Mesenteric fat pad (tissue), 1 donor: Measurements from ENCODE around the gene JAK2. TPM values are rescaled to one million over a fixed set of nuclear protein-coding genes. Genes with fewer than 3 reads are reported as not detected.
"Not testable (repeated sequence)": the region's sequence is repeated elsewhere in the genome, so short reads cannot be mapped to it uniquely, and the experiment has no call there.

ENCODE experiments used
- DNase-seq: peaks from one replicate; pipeline ENCODE4 v3.0.0-alpha.2; 2020; ENCODE audit warnings: low spot score
- long read RNA-seq: library from polyadenylated mRNA; unstranded; transcript quantifications from one replicate; pipeline ENCODE4 v2.0.0, GENCODE V29; 2020
- total RNA-seq: library from RNA; stranded (reverse); fragmentation: NEBNext Ultra II Directional; extraction: Animal tissue kit (Norgen Biotek cat#: 25700); gene quantifications from one replicate; pipeline ENCODE4 v1.2.1, GENCODE V29; 2021
- donor health status: DM: yes; HTN: yes; CAD: no.

The JAK2 gene
- 25.1 TPM for total RNA-seq
- long read RNA-seq, partial matches to known transcripts: 10 of 18 reads
- long read RNA-seq, other reads (novel, unspliced or antisense): 8 of 18 reads

DNA sequence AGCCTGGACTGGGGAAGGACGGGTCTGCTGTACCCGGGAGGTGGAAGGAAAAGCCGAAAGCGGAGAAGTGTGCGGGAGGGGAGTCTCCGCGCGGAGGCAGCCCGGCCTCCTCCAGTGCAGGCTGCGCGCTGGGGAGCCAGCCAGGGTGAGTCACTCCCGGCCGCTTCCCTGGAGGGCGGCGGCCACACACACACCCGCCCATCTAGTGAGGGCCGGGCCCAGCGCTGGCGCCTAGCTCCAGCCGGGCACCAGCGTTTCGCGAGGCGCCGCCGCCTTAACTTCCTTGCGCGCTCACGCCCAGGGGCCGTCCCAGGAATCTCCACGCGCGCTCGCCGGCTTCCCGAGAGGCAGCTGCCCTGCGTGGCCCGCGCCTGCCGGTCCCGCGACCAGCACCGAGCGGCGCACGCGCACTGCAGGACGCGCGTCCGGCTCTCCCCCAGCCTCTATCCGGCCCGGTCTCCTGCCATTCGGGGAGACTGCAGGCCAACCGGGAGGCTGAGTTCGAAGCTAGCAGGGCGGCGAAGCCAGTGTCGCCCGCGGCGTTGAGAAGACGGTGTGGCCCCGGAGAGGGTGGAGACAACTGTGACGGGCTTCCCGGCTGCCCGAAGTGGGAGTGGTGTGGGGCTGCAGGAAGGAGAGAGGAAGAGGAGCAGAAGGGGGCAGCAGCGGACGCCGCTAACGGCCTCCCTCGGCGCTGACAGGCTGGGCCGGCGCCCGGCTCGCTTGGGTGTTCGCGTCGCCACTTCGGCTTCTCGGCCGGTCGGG lies at the start of gene JAK2:
Gene JAK2, plus strand, starts transcription at position 652 of the 765 bp plus-strand sequence. CDS start 36,716 bp downstream, outside the sequence.
- peak; percentile 98 for DNase-seq

DNA sequence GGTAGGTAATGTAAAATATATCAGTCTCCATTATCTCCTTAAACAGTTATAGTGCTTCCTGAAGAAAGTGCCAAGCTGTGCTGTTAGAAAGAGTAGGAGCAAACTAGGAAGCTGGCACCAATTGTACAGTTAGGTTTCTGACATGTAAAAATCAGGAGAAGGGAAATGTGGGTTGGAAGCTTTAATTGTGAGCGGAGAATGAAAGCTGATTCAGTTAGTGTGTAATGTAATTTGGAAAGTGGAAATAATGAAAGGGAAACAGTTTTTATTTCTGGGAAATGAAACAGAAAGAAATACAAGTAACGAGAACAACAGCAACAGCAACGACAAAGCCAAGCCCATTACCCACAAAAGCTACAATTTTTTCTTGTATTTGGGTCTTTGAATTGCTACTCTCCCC lies 48.8 kb upstream of the JAK2 start:
- no peak for DNase-seq

DNA sequence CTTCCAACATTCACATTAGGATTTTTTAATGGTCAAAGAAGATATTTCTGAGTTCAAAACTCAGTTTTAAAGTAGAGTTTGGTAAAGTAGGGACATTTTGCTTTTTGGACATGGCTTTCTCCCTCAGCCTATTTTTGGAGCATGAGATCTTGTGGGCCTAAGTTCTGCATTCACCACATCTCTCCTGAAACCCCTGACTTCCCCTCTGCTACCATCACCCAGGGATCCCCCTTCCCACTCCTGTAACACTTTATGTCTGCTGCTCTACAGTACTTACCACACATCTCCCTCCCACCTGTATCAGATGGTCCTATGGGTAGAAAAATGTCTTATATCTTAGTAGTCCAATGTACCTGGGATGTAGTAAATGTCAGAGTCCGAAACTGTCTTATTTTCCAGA lies 48.2 kb upstream of the JAK2 start:
- no peak for DNase-seq

DNA sequence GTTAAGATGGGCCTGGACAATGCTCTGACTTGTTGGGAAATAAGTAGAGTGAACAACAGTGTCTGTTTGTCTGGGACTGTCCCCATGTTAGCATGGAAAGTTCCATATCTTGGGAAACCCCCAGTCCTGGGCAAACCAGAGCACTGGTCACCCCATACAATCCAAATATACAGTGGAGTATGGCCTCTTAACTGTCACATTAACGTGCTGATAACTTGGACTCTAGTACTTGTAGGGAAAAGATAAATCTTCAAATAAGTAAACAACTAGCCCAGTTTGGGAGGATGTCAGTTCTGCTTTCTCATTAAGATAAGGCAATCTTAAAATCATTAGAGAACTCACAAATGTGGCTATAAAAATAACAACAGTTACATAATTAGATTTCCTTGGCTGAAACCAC lies 47.6 kb upstream of the JAK2 start:
- DNase-seq: no peak

DNA sequence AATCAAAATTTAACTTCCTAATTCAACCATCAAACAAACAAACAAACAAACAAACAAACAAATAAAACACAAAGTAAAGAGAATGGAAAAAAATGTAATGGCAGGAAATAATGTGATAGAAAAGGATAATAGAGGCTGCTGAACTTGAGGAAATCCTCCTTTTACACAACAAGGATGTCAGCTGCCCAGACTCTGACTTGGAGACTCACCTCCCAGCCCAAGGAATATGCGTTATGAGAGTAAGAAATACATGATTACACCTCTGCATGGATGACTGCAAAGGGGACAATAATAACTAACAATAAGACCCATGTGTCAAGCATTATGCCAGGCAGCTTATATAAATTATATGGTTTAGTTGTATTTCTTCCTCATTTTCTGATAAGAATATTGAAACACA lies 46.6 kb upstream of the JAK2 start:
- DNase-seq: no peak

DNA sequence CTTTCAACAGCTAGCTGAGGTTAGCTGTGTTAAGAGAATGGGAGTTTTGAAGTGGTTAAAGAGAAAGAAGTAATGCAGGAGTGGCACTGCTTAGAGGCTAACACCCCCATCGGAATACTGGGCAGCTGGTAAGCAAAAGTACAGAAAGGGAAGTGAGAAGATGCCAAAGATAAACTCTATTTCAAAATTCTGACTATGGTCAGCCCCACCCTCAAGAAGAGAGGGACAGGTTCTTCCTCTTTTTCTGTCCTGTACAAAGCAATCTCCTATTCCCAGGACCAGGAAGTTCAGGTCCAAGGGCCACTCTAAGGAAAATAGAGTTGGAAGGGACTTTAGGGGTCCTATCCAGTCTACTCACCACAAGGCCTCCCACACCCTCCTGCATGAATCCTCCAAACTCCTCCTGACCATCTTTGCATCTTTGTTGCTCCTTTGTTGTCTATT lies 45.9 kb upstream of the JAK2 start:
- DNase-seq: no peak

DNA sequence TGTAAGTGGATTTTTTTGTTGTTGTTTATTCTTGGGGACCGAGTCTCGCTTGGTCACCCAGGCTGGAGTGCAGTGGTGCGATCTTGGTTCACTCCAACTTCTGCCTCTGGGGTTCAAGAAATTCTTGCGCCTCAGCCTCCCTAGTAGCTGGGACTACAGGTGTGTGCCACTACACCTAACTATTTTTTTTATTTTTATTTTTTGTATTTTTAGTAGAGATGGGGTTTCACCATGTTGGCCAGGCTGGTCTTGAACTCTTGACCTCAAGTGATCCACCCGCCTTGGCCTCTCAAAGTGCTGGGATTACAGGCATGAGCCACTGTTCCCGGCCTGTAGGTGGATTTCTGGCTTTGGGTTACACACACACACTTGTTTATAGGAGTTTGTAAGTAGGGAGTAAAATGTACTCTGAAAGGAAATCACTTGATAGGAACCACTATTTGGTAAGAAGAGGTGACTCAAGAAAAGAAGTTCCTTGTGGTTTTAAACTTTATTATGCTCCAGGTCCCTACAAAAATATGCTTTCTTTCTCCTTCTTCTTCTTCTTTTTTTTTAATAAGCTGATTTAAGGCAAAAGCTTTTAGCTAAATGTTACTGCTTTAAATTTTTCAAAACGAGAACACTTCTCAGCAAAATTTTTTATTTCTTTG lies 42.9 kb upstream of the JAK2 start:
- not testable (repeated sequence) for DNase-seq

DNA sequence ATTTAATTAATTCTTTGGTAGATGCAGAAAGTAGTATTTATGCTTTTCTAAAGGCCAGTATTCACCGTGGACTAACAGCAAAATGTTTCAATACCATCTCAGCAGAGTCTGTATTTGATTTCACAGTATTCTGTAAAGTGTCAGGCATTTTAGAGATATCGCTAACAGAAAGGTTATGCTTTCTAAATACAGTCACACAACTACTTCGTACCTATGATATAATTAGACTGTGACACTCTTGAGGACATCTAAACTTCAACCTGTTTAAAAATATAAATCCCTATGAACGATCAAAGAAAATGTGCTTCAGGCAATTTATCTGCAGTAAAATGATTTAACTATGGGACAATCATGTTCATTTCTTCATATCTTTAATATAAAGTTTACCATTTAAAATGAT lies 41.7 kb upstream of the JAK2 start:
- DNase-seq: no peak

DNA sequence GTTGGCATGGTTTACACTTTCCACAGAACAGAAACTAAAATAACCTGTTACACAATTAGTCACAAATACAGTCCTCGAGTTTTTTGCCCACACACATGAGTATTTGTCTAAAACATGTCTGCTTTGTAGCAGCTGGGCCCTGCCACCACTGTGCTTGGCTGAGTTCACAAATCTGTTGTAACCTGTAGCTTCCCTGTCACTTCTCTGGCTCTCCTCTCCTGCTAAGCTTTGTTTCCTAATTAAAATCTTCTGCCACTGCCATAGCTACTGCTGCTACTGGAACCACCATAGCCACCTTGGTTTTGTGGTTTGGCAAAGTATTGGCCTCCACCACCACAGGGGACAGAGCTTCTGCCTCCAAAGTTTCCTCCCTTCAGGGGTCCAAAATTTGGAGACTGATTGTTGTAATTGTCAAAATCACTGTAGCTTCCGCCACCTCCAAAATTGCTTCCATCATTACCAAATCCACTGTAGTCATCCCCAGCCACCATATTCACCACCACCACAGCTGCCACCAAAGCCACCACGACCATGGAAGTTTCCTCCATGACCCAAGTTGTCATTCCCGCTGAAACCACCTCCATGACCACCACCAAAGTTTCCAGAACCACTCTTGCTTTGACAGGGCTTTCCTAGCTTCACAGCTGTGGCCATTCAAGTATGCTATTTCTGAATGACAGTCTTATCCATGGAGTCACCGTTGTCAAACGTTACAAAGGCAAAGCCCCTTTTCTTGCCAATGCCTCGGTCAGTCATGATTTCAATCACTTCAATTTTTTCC lies 40.5 kb upstream of the JAK2 start:
- DNase-seq: not testable (repeated sequence)

DNA sequence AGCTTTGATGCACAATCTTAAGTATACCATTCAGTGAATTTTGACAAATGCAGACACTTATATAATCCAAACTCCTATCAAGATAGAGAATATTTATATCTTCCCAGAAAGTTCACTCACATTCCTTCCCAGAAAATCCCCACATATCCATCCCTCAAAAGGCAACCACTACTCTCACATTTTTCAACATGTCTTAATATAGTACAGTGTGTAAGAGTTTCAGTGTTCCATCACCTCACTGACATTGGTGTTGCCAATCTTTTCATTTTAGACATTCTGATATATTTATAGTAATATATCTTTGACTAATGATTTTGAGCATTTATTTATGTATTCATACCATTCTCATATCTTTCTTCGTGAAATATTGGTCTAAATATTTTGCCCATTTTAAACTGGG lies 38.1 kb upstream of the JAK2 start:
- no peak for DNase-seq

DNA sequence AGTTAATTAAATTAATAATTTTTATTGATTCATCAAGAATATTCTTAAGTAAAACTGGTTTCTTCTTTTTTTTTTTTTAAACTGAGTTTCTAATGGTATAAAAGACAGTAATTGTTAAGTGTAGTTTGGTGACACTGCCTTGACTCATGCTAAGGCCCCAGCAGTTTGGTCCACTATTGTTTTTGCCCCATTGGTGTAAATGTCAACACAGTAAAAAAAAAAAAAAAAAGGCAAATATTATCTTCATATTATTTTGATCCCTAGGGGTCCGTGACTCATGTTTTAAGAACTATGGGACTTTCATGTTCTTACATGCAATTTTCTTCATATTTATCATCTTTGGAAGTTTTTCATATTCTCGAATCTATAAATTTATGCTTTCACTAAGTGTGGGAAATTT lies 29.2 kb upstream of the JAK2 start:
- DNase-seq: no peak

DNA sequence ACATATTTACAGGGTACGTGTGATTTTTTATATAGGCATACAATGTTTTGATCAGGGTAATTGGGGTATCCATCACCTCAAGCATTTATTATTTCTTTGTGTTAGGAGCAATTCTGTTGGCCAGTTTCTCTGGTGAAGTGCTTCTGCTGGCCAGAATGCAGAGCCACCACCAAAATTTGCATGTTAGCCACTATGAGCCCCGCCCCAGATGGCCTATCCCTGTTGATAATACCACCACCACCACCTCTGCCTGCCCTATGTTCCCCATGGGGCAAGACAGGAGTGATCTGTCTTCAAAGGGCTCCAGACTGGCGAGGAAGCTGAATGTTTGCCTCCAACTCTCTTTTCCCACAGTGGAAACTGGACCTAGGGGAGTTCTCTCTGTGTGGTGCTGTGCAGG lies 26.0 kb upstream of the JAK2 start:
- DNase-seq: no peak

DNA sequence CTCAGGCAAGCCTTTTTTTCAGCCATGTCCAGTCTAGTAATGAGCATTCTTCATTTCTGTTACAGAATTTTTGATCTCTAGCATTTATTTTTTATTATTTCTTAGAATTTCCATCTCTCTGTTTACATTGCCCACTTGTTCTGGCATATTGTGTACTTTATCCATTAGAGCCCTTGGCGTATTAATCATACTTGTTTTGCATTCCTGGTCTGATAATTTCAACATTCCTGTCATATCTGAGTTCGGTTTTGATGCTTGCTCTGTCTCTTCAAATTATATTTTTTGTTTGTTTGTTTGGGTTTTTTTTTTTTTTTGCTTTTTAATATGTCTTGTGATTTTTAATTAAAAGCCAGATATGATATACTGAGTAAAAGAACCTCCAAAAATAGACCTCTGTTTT lies 23.0 kb upstream of the JAK2 start:
- DNase-seq: no peak

DNA sequence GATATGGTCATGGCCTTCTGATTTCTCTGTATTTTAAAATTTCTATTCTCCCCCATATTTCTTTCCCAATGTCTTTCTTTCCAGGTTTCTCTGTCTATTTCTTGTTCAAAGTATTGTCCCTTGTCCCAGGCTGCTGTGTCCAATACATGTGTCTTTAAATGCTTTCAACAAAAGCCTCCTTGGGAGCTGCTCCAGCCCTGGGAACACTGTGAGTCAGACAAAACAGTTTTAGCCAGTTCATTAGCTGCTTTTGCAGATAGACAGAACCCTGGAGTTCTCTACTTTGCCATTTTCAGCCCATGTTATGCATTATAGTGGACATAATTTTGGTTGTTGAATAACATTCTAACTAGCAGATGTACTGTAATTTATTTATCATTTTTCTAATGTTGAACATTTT lies 20.5 kb upstream of the JAK2 start:
- DNase-seq: no peak

DNA sequence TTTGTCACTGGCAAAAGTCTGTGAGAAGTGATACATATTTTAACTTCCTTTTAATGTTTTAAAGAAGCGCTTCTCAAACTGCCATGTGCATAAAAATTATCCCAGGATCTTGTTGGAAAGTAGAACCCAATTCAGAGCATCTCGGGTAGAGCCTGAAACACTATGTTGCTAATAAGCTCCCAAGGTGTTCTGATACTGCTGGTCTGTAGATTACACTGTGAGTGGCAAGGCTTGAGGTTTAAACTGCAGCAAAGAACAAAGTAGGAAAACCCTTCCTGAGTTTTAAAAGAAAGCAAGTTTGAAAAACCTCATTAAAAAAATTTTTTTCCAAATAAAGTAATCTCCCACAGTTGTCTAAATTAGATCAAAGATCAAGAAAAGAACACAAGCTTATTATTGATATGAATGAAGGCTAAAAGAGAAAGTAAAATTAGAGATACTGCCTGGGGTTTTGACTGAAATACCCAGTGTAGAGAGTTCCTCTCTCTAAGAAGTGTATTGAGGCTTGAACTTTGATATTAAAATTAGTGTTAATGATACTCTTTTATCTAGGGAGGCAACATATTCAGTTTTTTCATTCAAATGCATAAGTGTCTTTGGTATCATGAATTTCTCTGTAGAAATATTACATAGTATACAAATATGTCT lies 19.8 kb upstream of the JAK2 start:
- DNase-seq: no peak

DNA sequence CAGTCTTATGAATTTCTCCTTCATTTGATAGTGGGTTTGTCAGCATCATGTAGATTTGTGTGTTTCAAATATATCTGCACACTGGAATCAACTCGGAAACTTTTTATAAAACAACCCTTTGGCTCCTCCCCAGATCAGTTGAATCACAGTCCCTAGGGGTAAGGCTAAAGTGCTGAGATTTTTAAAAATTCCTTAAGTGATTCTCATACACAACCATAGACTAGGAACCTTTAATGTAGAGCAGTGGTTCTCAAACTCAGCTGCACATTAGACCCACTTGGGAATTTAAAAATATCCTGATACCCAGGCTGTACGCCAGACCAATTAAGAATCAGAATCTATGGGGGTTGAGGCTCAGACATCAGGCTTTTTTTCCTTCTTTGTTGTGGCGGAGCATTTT lies 17.5 kb upstream of the JAK2 start:
- DNase-seq: no peak

DNA sequence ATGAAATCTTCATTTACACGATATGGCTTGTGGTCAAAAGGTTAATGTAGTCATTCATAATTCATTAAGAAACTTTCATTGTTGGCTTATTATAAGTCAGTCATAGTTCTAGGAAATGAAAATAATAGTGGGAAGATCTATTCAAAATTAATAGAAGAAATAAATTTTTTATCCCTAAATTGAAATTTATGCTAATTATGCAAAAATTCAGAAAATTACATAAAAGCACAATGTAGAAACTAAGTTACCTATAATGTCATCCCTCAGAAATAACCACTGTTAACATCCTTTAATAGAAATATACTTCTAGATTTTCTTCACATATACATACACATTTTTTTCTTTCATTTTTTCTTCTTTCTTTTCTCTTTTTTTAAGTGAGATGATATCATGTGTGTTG lies 15.9 kb upstream of the JAK2 start:
- DNase-seq: no peak

DNA sequence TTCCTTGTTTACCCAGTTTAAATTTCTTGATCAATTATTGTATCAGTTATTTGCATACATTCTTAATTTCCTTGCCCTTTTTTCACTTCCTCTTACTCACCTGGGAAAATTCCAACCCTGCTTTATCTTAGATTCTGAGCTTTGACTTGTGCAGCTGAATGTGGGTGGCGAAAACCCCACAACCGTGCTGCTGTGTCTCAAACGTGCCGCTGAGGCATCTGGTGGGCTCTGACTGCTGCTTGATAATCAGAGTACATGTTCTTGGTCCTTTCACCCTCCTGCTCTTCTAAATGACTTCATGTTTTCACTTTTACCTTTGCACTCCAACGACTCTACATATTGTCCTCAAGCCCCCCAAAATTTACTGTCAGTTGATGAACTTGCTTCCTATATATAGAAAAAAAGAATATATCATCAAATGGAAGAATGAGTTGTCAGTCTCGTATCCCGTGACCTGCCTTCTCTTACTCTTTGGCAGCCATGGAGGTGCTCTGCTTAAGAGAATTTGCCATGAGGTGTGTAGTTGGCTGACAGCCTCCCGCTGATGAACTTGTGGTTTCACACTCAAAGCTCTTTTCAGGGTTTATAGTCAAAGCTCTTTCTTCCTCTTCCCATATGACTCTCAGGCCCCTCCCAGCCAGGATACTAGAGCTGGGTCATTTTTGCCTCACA lies 14.0 kb upstream of the JAK2 start:
- no peak for DNase-seq

DNA sequence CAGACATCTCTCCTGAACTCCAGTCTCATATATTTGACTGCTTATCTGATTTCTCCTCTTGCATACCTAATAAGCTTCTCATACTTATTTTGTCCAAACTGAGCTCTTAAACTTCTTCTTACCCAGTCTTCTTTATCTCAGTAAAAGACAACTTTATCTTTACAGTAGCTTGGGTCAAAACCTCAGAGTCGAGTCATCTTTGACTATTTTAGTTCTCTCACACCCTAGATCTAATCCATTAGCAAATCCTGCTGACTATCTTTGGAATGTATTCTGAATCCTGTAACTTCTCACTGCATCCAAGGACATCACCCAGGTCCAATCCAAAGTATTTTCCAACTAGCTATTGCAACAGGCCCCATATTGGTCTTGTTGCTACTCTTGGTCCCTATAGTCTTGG lies 11.8 kb upstream of the JAK2 start:
- DNase-seq: no peak

DNA sequence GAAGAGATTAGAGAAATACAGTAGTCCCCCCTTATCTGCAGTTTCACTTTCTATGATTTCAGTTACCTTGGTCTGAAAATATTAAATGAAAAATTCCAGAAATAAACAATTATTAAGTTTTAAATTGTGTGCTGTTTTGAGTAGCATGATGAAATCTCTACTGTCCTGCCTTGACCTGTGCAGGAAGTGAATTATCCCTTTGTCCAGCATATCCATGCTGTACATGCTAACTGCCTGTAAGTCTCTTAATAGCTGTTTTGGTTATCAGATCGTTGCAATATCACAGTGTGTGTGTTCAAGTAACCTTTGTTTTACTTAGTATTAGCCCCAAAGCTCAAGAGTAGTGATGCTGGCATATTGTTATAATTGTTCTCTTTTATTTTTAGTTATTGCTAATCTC lies 11.2 kb upstream of the JAK2 start:
- no peak for DNase-seq

DNA sequence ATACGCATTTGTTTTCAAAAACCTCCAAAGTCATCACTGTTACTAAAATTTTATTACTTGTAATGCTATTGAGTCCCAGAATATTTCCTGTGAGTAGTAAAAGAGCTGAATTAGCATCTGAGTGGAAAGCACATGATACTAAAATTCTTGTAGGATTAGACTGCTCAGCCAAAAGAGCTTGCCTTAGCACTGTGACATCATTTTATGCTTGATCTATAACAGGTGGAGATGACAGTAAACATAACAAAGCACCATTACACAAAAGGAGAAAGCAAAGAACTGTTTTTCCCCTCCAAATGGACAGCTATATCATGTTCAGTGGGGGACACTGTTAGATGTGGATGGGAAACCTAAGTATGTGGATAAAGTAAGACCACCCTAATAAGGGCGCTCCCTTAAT lies 5.8 kb upstream of the JAK2 start:
- DNase-seq: no peak
